ENCODE measurements around the gene TFDP2. TPM values are rescaled to one million over a fixed set of nuclear protein-coding genes. Genes with fewer than 3 reads are reported as not detected.
"Not testable (repeated sequence)": the region's sequence is repeated elsewhere in the genome, so short reads cannot be mapped to it uniquely, and the experiment has no call there.

The TFDP2 gene
- total RNA-seq, 4 donors from 2014 or later: 18.2 to 286 (median 64.4) TPM

GRCh38 chr3:142013993-142014392 is 135.4 kb downstream of the TFDP2 start:
- no peak overlapping the region for H3K4me3 ChIP-seq
- H3K4me1 ChIP-seq: no peaks in the 10 kb centered on the region
- no peaks in the 10 kb centered on the region for H3K36me3 ChIP-seq
- H3K9me3 ChIP-seq: no peaks in the 10 kb centered on the region
- intact Hi-C loops (cut with DNase I; ENCODE audit: low total_unique reads): no loop called here
- no peaks in the 10 kb centered on the region for H3K27me3 ChIP-seq
- TF ChIP-seq CTCF (IDR thresholded peaks at IDR 0.05): no peak
- no peak for TF ChIP-seq POLR2A (IDR thresholded peaks at IDR 0.05)
- peak overlapping the region in 1 of 2 donors; percentile 18 for H3K27ac ChIP-seq
- no peak for DNase-seq

- Histone ChIP-seq H3K36me3 (no peaks in the 10 kb centered on the region), H3K4me3 (no peak overlapping the region), H3K27me3 (no peaks in the 10 kb centered on the region), H3K27ac (peak overlapping the region in 1 of 2 donors; percentile 18), H3K4me1 (no peaks in the 10 kb centered on the region), H3K9me3 (no peaks in the 10 kb centered on the region)
- no peak for TF ChIP-seq CTCF (IDR thresholded peaks at IDR 0.05)
- no peak for TF ChIP-seq POLR2A (IDR thresholded peaks at IDR 0.05)
- intact Hi-C loops (cut with DNase I; ENCODE audit: low total_unique reads): no loop called here
- no peak for DNase-seq
Observed at GRCh38 chr3:142013326-142013980, 135.9 kb downstream of the TFDP2 start.

- no peaks in the 10 kb centered on the region for H3K36me3 ChIP-seq
- H3K9me3 ChIP-seq: no peaks in the 10 kb centered on the region
- DNase-seq: no peak
- TF ChIP-seq CTCF (IDR thresholded peaks at IDR 0.05): no peak
- no peak for TF ChIP-seq POLR2A (IDR thresholded peaks at IDR 0.05)
- H3K27ac ChIP-seq: no peak overlapping the region
- no peaks in the 10 kb centered on the region for H3K4me1 ChIP-seq
- H3K4me3 ChIP-seq: no peak overlapping the region
- intact Hi-C loops (cut with DNase I; ENCODE audit: low total_unique reads): no loop called here
- H3K27me3 ChIP-seq: no peaks in the 10 kb centered on the region
Observed at GRCh38 chr3:142009029-142009428, 140.3 kb downstream of the TFDP2 start.

- no peak for DNase-seq
- Histone ChIP-seq H3K36me3 (no peaks in the 10 kb centered on the region), H3K27ac (no peak overlapping the region), H3K4me1 (no peaks in the 10 kb centered on the region), H3K27me3 (no peaks in the 10 kb centered on the region), H3K9me3 (no peaks in the 10 kb centered on the region), H3K4me3 (no peak overlapping the region)
- TF ChIP-seq POLR2A (IDR thresholded peaks at IDR 0.05) (no peak), CTCF (IDR thresholded peaks at IDR 0.05) (no peak)
- intact Hi-C loops (cut with DNase I; ENCODE audit: low total_unique reads): no loop called here
Observed at GRCh38 chr3:142007710-142008399, 141.5 kb downstream of the TFDP2 start.

- H3K27me3 ChIP-seq; H3K9me3 ChIP-seq; H3K4me1 ChIP-seq; H3K27ac ChIP-seq; H3K4me3 ChIP-seq; DNase-seq; intact Hi-C loops (cut with DNase I; ENCODE audit: low total_unique reads); H3K36me3 ChIP-seq: not testable (repeated sequence)
Observed at GRCh38 chr3:142004957-142005356, 144.4 kb downstream of the TFDP2 start.
